Activated T-cell treated with anti-CD3 and anti-CD28 coated beads, Interleukin-2, amount 50 U/mL, for 72 hours (primary cell): ENCODE results near the gene TVP23A. TPM values are rescaled to one million over a fixed set of nuclear protein-coding genes. Genes with fewer than 3 reads are reported as not detected.
A peak's percentile ranks its signal among the peaks of the same experiment; 100 is the strongest.
"Not testable (repeated sequence)": the region's sequence is repeated elsewhere in the genome, so short reads cannot be mapped to it uniquely, and the experiment has no call there.

ENCODE experiments used
- ATAC-seq, 2 donors: fragments of 150-1000 bp; cut with Tn5 transposase; replicated peaks in 1 of 2; 2 replicates each; pipeline ENCODE4 v1.10.0; 2021; ENCODE audit warnings: moderate library complexity in 2 of 2, mild to moderate bottlenecking in 1 of 2
- DNase-seq, 2 donors: peaks; one replicate each; pipeline ENCODE4 v3.0.0; 2021 to 2022; ENCODE audit warnings: mixed read lengths in 1 of 2
- H3K27ac Mint-ChIP-seq: one replicate; pipeline ENCODE4 v1.8.0; 2022; ENCODE audit warnings: mild to moderate bottlenecking, moderate library complexity, mixed read lengths
- H3K27me3 Mint-ChIP-seq: one replicate; pipeline ENCODE4 v1.8.0; 2022; ENCODE audit warnings: low read depth, mixed read lengths
- H3K36me3 Mint-ChIP-seq, 2 donors: one replicate each; pipeline ENCODE4 v1.8.0; 2022; ENCODE audit warnings: mixed read lengths in 2 of 2, mild to moderate bottlenecking in 1 of 2; ENCODE audit not compliant: insufficient read depth in 2 of 2
- H3K4me1 Mint-ChIP-seq: one replicate; pipeline ENCODE4 v1.8.0; 2022; ENCODE audit warnings: low read depth, mixed read lengths
- H3K4me3 Mint-ChIP-seq, 2 donors: one replicate each; pipeline ENCODE4 v1.8.0; 2022; ENCODE audit warnings: mild to moderate bottlenecking in 2 of 2, mixed read lengths in 2 of 2, moderate library complexity in 2 of 2
- H3K9me3 Mint-ChIP-seq, 2 donors: one replicate each; pipeline ENCODE4 v1.8.0; 2022; ENCODE audit warnings: mixed read lengths in 2 of 2
- total RNA-seq, 2 donors: library from RNA; stranded (reverse); gene quantifications; one replicate each; pipeline ENCODE4 v1.2.3, GENCODE V29; 2022

Gene TVP23A
- total RNA-seq, 2 donors from 2014 or later = 0.60 TPM; not detected in 1

DNA sequence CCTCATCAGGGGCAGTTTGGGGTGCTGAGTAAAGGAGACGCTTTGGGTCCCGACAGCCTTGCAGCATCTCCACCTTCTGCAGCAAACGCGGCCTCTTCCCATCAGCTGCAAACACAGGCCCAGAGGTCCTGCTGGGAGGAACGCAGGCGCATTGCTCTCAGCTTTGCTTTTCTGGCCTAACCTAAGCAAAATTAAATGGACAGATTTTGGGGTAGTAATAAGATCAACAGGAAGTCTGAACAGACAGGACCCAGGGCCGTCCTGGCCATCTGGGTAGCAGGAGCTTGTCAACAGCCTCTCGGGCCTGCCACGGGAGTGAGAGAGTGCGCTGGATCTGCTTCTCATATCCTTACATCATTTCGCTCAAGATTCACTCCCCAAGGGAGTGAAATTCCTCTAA lies 67.8 kb downstream of the TVP23A start:
- peaks cover 58% of the 10 kb centered on the region for H3K4me1 Mint-ChIP-seq
- no peaks in the 10 kb centered on the region for H3K27me3 Mint-ChIP-seq
- H3K9me3 Mint-ChIP-seq = no peaks in the 10 kb centered on the region
- no peak for ATAC-seq
- no peak for DNase-seq
- H3K36me3 Mint-ChIP-seq = peaks cover 4 to 6% of the 10 kb centered on the region in 2 donors
- H3K27ac Mint-ChIP-seq = no peak overlapping the region
- H3K4me3 Mint-ChIP-seq = peak overlapping the region in 1 of 2 donors; percentile 6

DNA sequence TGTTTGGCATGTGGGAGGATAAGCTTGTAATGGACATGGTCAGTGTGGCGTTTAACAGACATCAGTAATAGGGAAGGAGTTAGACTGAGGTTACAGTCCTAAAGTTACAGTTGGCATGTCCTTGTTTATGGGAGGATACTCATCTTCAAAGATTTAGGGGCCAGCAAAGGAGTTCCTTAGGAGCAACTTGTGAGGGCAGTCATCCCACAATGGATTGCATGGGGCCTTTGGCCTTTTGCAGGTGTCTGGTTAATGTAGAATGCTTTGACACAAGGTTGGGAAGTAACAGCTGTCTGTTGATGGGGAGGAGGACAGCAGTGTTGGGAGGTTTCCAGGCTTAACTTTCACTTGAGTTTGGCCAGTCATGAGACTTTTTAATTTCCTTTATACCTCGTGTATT lies 72.8 kb downstream of the TVP23A start:
- Mint-ChIP-seq H3K4me1 (peaks cover 55% of the 10 kb centered on the region), H3K27me3 (no peaks in the 10 kb centered on the region), H3K36me3 (peaks cover 3 to 4% of the 10 kb centered on the region in 2 donors), H3K9me3 (no peaks in the 10 kb centered on the region), H3K27ac (no peak overlapping the region), H3K4me3 (peak overlapping the region in 1 of 2 donors; percentile 2)
- DNase-seq (no peak), ATAC-seq (no peak)

DNA sequence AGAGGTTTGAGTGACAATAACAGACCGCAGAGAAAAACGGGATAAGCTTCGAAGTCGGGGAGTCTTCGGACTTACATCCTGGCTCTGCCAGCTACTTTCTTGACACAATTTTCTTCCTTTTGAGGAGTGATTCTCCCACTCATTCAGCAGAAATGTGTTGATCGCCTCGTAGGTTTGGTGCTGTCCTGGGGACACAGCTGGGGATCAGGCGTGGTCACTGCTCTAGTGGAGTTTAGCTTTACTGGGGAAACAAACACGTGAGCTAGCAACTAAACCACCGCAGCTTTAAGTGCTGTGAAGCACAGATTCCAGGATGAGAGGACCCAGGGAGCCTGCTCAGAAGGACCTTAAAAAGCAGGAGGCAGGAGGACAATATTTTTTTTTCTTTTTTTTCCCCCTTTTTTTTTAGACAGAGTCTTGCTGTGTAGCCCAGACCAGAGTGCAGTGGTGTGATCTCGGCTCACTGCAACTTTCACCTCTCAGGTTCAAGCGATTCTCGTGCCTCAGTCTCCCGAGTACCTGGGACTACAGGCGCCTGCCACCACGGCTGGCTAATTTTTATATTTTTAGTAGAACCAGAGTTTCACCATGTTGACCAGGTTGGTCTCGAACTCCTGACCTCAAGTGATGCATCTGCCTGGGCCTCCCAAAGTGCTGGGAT lies 74.1 kb downstream of the TVP23A start:
- H3K27me3 Mint-ChIP-seq = no peaks in the 10 kb centered on the region
- no peaks in the 10 kb centered on the region for H3K9me3 Mint-ChIP-seq
- DNase-seq = no peak
- peak overlapping the region; percentile 95 for H3K27ac Mint-ChIP-seq
- H3K4me3 Mint-ChIP-seq = peak overlapping the region; percentile 85 to 89
- no peak for ATAC-seq
- peaks cover 3 to 4% of the 10 kb centered on the region in 2 donors for H3K36me3 Mint-ChIP-seq
- H3K4me1 Mint-ChIP-seq = peaks cover 56% of the 10 kb centered on the region

DNA sequence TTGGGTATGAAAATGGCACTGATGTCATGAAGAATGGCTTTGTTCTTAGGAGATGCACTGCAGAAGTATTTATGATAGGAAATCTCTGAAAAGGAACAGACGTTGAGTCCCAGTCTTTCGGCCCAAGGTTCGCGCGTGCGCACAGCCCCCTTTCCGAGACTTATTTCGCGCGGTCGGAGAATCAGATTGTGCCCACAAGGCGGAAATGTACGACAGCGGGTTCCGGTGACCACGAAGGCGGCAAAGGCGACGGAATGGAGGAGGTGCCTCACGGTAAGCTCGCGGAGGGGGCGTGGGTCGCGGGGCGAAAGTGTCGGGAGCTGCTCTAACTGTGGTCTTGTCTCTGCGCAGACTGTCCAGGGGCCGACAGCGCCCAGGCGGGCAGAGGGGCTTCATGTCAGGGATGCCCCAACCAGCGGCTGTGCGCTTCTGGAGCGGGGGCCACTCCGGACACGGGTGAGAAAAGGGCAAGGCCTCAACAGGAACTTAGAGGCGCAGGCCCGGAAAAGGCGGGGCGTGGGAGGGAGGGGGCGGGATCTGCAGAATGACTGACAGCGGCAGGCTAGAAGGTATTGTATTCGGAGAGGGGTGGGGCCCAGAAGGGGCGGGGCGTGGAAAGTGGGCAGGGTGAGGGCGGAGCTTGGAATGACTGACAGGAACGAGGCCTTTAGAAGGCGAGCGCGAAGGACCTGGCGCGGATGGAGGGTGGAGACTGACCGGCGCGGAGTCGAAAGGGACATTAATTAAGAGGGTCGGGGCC lies 74.8 kb downstream of the TVP23A start, which contains the start of gene NUBP1:
NUBP1 (plus strand) TSS at position 233 of the 760 bp plus-strand sequence; CDS start at position 255, 22 bp downstream.
- Mint-ChIP-seq H3K4me1 (peaks cover 56% of the 10 kb centered on the region), H3K4me3 (peak within 1 kb of the TSS; percentile 85 to 89), H3K36me3 (peaks cover 0 to 4% of the 10 kb centered on the region in 2 donors), H3K9me3 (no peaks in the 10 kb centered on the region), H3K27me3 (no peaks in the 10 kb centered on the region), H3K27ac (peak within 1 kb of the TSS; percentile 95)
- peak; percentile 98 to 99 for DNase-seq
- peak; percentile 92 to 93 for ATAC-seq

DNA sequence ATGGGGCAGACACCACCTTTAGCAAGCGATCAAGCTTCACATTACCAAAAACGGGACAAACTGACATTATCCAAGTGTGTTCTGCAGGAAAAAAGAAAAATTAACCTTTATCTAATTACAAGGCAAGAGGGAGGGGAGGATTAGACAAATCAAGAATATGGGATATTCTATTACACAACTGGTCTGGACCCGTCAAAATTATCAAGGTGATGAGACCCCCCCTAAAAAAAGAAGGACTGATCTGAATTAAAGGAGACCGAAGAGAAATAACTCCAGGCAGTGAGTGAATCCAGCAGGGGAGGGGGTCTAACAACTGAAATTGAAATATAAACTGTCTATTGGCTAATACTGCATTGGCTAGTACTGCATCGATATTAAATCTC lies 75.4 kb downstream of the TVP23A start:
- ATAC-seq (no peak), DNase-seq (no peak)
- H3K36me3 Mint-ChIP-seq = peaks cover 0 to 2% of the 10 kb centered on the region in 2 donors
- H3K9me3 Mint-ChIP-seq = no peaks in the 10 kb centered on the region
- no peaks in the 10 kb centered on the region for H3K27me3 Mint-ChIP-seq
- peaks cover 56% of the 10 kb centered on the region for H3K4me1 Mint-ChIP-seq
- peak overlapping the region; percentile 95 for H3K27ac Mint-ChIP-seq
- peak overlapping the region; percentile 85 to 89 for H3K4me3 Mint-ChIP-seq

DNA sequence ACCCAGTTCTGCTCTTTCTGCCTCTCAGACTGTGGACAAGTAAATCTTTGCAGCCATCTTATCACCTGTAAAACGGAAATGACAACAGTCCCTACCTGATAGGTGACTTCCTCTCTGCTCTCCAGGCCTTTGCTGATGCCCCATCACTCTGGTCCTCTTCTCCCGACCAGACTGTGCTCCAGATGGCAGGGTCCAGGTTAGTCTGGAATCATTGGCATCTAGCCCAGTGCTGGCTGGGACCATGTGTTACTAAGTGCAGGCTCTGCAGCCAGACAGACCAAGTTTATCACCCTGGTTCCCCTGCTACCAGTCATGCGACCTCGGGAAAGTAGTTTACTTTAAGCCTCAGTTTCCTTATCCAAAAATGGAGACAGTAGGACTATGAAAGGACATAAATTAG lies 76.8 kb downstream of the TVP23A start:
- no peaks in the 10 kb centered on the region for H3K36me3 Mint-ChIP-seq
- H3K27me3 Mint-ChIP-seq = no peaks in the 10 kb centered on the region
- no peak for ATAC-seq
- DNase-seq = no peak
- H3K27ac Mint-ChIP-seq = no peak overlapping the region
- peaks cover 61% of the 10 kb centered on the region for H3K4me1 Mint-ChIP-seq
- no peaks in the 10 kb centered on the region for H3K9me3 Mint-ChIP-seq
- peak overlapping the region in 1 of 2 donors; percentile 19 for H3K4me3 Mint-ChIP-seq

DNA sequence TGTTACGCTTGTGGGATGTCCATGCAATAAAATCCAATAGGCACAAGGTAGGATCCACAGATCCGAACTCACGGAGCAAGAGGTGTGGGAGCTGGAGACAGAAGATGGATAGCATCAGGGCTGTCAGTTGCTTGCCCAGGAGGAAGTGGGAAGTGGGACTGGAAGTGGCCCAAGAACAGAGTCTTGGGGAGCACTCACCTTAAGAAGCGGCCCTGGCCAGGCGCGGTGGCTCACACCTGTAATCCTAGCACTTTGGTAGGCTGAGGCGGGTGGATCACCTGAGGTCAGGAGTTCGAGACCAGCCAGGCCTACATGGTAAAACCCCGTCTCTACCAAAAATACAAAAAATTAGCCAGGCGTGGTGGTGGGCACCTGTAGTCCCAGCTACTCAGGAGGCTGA lies 77.3 kb downstream of the TVP23A start:
- H3K27ac Mint-ChIP-seq, H3K4me3 Mint-ChIP-seq, H3K36me3 Mint-ChIP-seq, H3K27me3 Mint-ChIP-seq, ATAC-seq, DNase-seq, H3K9me3 Mint-ChIP-seq: not testable (repeated sequence)
- peaks cover 58% of the 10 kb centered on the region for H3K4me1 Mint-ChIP-seq

DNA sequence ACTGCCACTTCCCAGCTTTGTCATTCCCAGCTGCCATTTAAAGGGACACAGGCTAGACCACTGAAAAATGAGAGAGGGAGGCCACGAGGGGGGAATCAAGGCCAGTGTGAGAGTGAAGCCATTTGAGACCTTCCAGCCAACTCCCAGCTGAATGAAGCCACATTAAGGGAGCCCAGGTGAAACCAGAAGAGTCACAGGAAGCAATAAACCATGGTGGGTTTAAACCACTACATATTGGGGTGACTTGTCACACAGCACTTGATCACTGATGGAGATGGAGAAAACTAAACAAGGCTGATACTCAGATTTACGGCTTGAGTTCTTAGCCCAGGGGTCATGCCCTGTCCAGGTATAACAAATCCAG lies 77.8 kb downstream of the TVP23A start:
- no peaks in the 10 kb centered on the region for H3K36me3 Mint-ChIP-seq
- ATAC-seq (no peak), DNase-seq (no peak)
- H3K4me3 Mint-ChIP-seq = no peak overlapping the region
- H3K27ac Mint-ChIP-seq = no peak overlapping the region
- H3K4me1 Mint-ChIP-seq = peaks cover 58% of the 10 kb centered on the region
- no peaks in the 10 kb centered on the region for H3K9me3 Mint-ChIP-seq
- no peaks in the 10 kb centered on the region for H3K27me3 Mint-ChIP-seq

DNA sequence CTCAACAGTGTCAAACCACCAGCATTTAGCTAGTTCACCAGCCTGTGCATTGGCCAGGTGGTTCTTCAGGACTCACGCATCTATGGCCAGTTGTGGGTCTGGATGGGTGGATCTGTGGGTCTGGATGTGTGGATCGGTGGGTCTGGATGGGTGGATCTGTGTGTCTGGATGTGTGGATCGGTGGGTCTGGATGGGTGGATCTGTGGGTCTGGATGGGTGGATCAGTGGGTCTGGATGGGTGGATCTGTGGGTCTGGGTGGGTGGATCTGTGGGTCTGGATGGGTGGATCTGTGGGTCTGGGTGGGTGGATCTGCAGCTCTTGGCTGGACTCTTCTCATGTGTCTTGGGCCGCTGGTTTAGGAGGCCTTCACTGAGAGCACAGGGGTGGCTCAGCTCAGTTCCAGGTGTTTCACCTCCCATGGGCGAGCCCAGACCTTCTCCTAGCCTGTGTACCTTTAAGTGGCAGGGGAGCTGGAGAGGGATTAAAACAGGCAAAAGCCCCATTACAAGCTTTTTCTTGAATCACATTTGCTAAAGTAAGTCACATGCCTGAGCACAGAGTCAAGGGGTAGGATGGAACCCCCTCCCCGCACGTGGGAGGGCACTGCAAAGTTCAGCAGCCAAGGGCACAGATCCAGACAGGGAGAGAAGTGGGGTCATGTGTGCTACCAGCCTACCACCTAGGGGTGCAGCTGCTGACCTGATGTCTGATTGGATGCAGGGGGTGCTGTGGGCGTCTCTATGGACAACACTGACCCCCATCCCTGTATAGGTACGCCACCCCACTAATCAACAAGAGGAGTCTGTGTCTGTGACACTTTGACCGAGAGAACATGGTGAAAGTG lies 78.4 kb downstream of the TVP23A start:
- no peak overlapping the region for H3K27ac Mint-ChIP-seq
- H3K27me3 Mint-ChIP-seq = no peaks in the 10 kb centered on the region
- ATAC-seq = no peak
- no peak overlapping the region for H3K4me3 Mint-ChIP-seq
- no peaks in the 10 kb centered on the region for H3K36me3 Mint-ChIP-seq
- peaks cover 58% of the 10 kb centered on the region for H3K4me1 Mint-ChIP-seq
- no peak for DNase-seq
- no peaks in the 10 kb centered on the region for H3K9me3 Mint-ChIP-seq

DNA sequence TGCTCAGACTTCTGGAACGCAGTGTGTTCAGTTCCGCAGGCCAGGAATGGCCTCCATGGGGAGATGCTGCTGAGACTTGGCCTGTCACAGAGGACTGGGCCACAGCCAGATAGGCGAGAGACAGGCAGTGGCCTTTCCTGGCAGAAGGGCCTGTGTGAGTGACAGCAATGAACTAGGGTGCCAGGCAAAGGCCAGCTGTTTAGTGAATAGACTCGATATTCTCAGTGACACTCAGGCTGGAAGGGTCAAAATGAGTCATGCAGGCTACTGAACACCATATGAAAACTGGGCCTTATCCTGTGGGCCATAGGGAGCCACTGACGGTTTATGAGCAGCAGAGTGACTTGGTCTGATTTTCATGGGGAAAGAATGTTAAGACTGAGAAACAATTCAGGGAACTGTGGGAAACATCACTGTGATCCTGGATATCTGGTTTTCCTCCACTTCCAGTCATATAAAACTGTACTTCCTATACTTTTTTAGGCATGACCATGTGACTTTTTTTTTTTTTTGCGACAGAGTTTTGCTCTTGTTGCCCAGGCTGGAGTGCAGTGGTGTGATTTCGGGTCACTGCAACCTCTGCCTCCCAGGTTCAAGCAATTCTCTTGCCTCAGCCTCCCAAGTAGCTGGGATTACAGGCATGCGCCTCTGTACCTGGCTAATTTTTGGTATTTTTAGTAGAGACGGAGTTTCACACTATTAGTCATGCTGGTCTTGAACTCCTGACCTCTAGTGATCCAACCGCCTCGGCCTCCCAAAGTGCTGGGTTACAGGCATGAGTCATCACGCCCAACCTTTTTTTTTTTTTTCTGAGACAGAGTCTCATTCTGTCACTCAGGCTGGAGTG lies 80.1 kb downstream of the TVP23A start:
- Mint-ChIP-seq H3K4me1 (peaks cover 46% of the 10 kb centered on the region), H3K36me3 (no peaks in the 10 kb centered on the region), H3K9me3 (no peaks in the 10 kb centered on the region), H3K27ac (peak overlapping the region; percentile 38), H3K4me3 (peak overlapping the region; percentile 22 to 43), H3K27me3 (no peaks in the 10 kb centered on the region)
- ATAC-seq = peak; percentile 64 to 67
- DNase-seq = peak; percentile 67 to 77

DNA sequence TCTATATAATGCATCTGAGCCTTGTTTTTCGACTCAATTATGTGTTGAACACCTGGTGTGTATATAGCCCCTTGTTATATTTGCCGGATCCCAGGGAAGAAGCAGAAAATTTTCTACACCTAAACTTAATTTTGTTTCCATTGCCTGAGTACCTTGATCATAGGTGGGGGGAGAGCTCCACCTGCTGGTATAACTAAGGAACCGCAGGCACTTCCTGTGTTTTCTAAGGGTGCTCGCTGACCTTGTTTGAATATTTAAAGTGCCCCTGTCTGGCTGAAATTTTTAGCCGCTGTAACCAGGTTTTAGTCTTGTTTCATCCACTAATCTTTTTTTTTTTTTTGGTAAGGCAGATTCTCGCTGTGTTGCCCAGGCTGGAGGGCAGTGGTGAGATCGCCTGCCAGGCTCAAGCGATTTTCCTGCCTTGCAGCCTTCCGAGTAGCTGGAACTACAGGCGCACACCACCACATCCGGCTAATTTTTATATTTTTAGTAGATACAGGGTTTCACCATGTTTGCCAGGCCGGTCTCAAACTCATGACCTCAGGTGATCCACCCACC lies 81.4 kb downstream of the TVP23A start:
- H3K4me3 Mint-ChIP-seq = peak overlapping the region; percentile 41 to 46
- H3K4me1 Mint-ChIP-seq = peaks cover 37% of the 10 kb centered on the region
- H3K9me3 Mint-ChIP-seq = peaks cover 2% of the 10 kb centered on the region in 2 donors
- peak; percentile 62 to 77 for DNase-seq
- H3K27me3 Mint-ChIP-seq = no peaks in the 10 kb centered on the region
- peak; percentile 45 to 49 for ATAC-seq
- H3K27ac Mint-ChIP-seq = peak overlapping the region; percentile 54
- no peaks in the 10 kb centered on the region for H3K36me3 Mint-ChIP-seq

DNA sequence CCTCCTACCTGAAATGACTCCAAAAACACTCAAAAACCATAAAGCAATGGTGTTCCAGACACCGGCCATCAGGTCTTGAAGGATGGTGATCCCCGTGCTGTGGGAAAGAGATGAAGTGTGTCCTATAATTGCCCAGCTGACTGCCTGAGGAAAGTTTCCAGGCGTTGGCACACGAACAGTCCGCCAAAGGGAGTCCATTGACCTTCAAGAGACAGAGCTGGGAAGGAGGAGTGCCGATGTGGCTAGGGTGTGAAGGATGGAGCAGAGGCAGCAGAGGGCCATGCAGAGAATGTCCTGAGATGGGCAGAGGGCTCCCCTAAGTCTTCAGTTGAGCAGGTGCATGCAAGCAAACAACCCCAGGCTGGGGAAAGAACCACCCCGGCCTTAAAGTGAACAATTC lies 86.8 kb downstream of the TVP23A start:
- Mint-ChIP-seq H3K36me3 (no peaks in the 10 kb centered on the region), H3K4me1 (no peaks in the 10 kb centered on the region), H3K27ac (no peak overlapping the region), H3K9me3 (peaks cover 2% of the 10 kb centered on the region in 2 donors), H3K27me3 (no peaks in the 10 kb centered on the region), H3K4me3 (no peak overlapping the region)
- DNase-seq = no peak
- ATAC-seq = no peak
